Nephron progenitor cell (in vitro differentiated cells): ENCODE measurements around the gene GNAI2.

Source experiments
- DNase-seq: peaks from one replicate; pipeline ENCODE4 v3.0.0; 2021
- H3K27ac Mint-ChIP-seq: 2 replicates; pipeline ENCODE4 v1.8.0; 2021; ENCODE audit warnings: mild to moderate bottlenecking, moderate library complexity, mixed read lengths
- H3K27me3 Mint-ChIP-seq: 2 replicates; pipeline ENCODE4 v1.8.0; 2021; ENCODE audit warnings: mild to moderate bottlenecking, low read depth, mixed read lengths; ENCODE audit not compliant: poor library complexity
- H3K36me3 Mint-ChIP-seq: 2 replicates; pipeline ENCODE4 v1.8.0; 2021; ENCODE audit warnings: low read depth, mixed read lengths
- H3K4me1 Mint-ChIP-seq: 2 replicates; pipeline ENCODE4 v1.8.0; 2021; ENCODE audit warnings: mixed read lengths
- H3K4me3 Mint-ChIP-seq: 2 replicates; pipeline ENCODE4 v1.8.0; 2021; ENCODE audit warnings: mild to moderate bottlenecking, moderate library complexity, mixed read lengths
- H3K9me3 Mint-ChIP-seq: 2 replicates; pipeline ENCODE4 v1.8.0; 2021; ENCODE audit warnings: mild to moderate bottlenecking, moderate library complexity, mixed read lengths
- TF ChIP-seq, protein P1 (sequence below): fragments of 200-600 bp; sonication (generic); IDR thresholded peaks from 2 replicates; pipeline ENCODE4 v1.5.0; 2021; ENCODE audit warnings: antibody characterized with exemption

Gene GNAI2

DNA sequence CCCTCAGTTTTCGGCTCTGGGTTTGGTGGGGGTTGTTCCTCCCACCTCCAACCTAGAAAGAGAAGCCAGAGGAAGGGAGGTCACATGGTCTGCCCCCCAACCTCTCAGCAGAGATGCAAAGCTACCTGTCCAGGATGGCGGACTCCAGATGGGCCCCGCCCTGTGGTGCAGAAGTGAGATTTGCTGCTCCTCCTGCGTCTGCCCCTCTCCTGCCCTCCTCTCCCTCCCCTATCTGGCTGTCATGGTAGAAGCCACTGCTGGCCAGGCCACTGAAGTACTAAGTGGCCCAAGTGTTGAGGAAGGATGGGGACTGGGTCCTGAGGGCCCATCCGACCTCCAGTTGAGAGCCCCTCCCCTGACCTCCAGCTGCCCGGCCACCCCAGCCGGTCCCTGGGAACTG is 30.8 kb downstream of the GNAI2 start:
- peaks cover 90% of the 10 kb centered on the region for H3K4me1 Mint-ChIP-seq
- no peak overlapping the region for H3K4me3 Mint-ChIP-seq
- no peak for DNase-seq
- H3K27me3 Mint-ChIP-seq = peaks cover 7% of the 10 kb centered on the region
- H3K27ac Mint-ChIP-seq = peak overlapping the region; percentile 32
- no peaks in the 10 kb centered on the region for H3K36me3 Mint-ChIP-seq
- no peaks in the 10 kb centered on the region for H3K9me3 Mint-ChIP-seq
- TF ChIP-seq, protein P1, sequence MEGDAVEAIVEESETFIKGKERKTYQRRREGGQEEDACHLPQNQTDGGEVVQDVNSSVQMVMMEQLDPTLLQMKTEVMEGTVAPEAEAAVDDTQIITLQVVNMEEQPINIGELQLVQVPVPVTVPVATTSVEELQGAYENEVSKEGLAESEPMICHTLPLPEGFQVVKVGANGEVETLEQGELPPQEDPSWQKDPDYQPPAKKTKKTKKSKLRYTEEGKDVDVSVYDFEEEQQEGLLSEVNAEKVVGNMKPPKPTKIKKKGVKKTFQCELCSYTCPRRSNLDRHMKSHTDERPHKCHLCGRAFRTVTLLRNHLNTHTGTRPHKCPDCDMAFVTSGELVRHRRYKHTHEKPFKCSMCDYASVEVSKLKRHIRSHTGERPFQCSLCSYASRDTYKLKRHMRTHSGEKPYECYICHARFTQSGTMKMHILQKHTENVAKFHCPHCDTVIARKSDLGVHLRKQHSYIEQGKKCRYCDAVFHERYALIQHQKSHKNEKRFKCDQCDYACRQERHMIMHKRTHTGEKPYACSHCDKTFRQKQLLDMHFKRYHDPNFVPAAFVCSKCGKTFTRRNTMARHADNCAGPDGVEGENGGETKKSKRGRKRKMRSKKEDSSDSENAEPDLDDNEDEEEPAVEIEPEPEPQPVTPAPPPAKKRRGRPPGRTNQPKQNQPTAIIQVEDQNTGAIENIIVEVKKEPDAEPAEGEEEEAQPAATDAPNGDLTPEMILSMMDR = no peak

DNA sequence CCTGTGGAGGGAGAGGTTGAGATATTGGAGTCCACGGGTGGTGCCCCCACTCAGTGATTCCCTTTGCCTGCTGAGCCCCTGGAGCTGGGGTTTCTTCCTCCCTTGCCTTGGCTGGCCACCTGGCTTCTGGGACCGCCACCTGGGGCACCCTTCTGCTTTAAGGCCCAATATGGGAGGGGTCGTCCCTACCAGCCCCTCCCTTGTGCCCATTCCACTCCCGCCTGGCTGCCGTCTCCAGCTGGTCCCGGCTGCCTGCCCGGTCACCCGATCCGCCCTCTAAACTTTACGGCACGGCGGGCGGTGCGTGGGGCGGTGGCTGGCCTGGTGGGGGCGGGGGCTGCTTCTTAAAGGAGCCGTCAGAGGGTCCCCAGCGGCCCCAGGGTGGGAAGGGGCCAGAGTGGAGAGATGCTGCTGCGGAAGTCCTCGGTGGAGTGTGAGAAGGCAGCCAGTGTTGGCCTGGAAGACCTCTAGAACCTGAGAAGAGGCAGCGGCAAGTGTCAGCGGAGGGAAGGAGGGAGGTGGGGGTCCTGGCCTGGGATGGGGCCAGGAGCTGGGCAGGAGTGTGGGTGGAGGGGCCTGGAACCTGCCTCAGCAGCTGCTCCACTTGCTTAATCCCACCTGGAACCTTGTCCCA is 31.4 kb downstream of the GNAI2 start:
- TF ChIP-seq, protein P1 = no peak
- H3K4me3 Mint-ChIP-seq = peak overlapping the region; percentile 80
- peak overlapping the region; percentile 77 for H3K27ac Mint-ChIP-seq
- H3K9me3 Mint-ChIP-seq = no peaks in the 10 kb centered on the region
- DNase-seq = peak; percentile 80
- no peaks in the 10 kb centered on the region for H3K36me3 Mint-ChIP-seq
- peaks cover 7% of the 10 kb centered on the region for H3K27me3 Mint-ChIP-seq
- H3K4me1 Mint-ChIP-seq = peaks cover 93% of the 10 kb centered on the region

DNA sequence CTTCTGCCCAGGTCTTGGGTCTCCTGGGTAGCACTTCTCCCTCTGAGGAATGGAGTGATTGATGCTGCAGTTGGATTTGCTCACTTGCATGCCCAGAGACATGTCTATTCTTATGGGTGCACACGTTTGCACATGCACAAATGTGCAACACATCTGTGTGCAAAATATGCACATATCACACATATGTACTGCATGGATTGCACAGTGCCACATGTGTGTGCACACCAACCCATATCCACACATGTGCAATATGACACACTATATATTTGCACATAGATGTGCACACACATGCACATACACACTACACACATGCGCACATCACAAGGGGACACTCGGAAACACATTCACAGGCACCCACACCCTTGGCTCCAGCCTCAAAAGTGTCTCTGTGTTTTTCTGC is 32.3 kb downstream of the GNAI2 start:
- Mint-ChIP-seq H3K27me3 (peaks cover 9% of the 10 kb centered on the region), H3K4me3 (peak overlapping the region; percentile 80), H3K9me3 (no peaks in the 10 kb centered on the region), H3K36me3 (no peaks in the 10 kb centered on the region), H3K4me1 (peaks cover 90% of the 10 kb centered on the region), H3K27ac (peak overlapping the region; percentile 69)
- DNase-seq = no peak
- TF ChIP-seq, protein P1 = no peak

DNA sequence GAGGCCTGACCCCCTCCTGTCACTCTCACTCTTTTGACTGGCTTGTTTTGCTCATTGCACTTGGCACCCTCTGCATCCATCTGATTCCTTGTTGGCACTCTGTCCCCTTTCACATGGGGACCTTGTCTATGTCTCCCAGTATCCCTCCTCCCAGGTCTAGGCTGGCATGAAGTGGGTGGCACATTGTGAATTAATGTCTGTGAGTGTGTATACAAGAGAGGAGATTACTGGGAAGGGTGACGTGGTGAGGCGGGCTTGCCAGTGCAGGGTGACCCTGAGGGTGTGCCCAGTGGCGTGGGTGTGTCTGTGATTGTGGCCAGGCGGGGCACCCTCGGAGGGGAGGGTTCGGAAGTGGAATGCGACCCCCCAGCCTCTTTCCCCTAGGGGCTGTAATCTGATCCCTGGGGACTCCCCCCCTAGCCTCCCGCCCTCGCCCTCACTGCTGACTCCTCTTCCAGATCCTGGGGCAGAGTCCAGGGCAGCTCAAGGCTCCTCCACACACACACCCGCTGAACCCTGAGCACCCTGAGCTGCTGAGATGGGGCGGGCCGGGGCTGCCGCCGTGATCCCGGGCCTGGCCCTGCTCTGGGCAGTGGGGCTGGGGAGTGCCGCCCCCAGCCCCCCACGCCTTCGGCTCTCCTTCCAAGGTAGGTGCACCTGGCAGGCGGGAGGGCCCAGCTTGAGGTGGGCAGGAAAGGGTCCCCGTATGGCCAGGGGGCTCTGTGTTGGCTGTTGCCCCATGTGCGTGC is 32.9 kb downstream of the GNAI2 start, which contains the start of gene SEMA3B:
TSS of gene SEMA3B (plus strand) at position 445 of the 749 bp plus-strand sequence. CDS start at position 539, 94 bp downstream.
- DNase-seq = peak; percentile 48
- TF ChIP-seq, protein P1 = no peak
- Mint-ChIP-seq H3K27ac (peak within 1 kb of the TSS; percentile 91), H3K9me3 (no peaks in the 10 kb centered on the region), H3K4me3 (peak within 1 kb of the TSS; percentile 80), H3K27me3 (peaks cover 13% of the 10 kb centered on the region), H3K36me3 (no peaks in the 10 kb centered on the region), H3K4me1 (peaks cover 85% of the 10 kb centered on the region)

DNA sequence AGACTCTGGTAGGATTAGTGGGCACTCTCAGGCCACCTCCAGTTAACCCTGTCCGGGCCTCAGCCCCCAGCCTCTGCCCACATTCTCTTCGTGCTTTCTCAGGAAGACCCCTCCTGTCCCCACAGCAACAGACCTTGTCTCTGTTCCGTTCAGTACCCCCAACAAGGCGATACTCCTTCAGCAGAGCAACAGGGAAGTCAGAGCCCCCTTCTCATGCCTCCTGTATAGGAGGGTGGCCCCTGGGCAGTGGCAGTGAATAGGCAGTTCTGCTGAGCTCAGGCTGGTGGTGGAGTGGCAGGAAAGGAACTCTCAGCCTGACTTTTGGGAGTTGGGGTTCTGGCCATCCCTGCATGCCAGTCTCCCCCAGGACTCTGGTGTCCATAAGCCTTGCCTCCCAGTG is 33.5 kb downstream of the GNAI2 start:
- Mint-ChIP-seq H3K4me1 (peaks cover 84% of the 10 kb centered on the region), H3K36me3 (no peaks in the 10 kb centered on the region), H3K27ac (peak overlapping the region; percentile 64), H3K4me3 (peak overlapping the region; percentile 65), H3K27me3 (peaks cover 19% of the 10 kb centered on the region), H3K9me3 (no peaks in the 10 kb centered on the region)
- TF ChIP-seq, protein P1 = no peak
- no peak for DNase-seq
